ENCODE results near the gene ATOH8.

GRCh38 chr2:85718009-85718391 is 35.8 kb upstream of the ATOH8 start:
- TF ChIP-seq POLR2AphosphoS5 (IDR thresholded peaks at IDR 0.05) (no peak), CTCF (IDR thresholded peaks at IDR 0.05) (no peak)
